IMR-90 (cell line): ENCODE measurements around the gene AOC2. TPM values are rescaled to one million over a fixed set of nuclear protein-coding genes. Genes with fewer than 3 reads are reported as not detected.

ENCODE experiments used
- ATAC-seq: fragments of 200-7000 bp; cut with Tn5 transposase; 2 replicates; pipeline ENCODE4 v1.9.1; 2020; ENCODE audit warnings: low read depth, mild to moderate bottlenecking, moderate library complexity
- BruUV-seq: library from RNA; stranded (reverse); fragments of 400-500 nt; replicated peaks from 2 replicates; lab custom pipeline; 2021; lab: Mats Ljungman, UMichigan
- CTCF ChIA-PET: fragments of 300-600 bp; formaldehyde crosslinking; extraction: SDS; loops from one replicate; lab custom pipeline; 2021; ENCODE audit warnings: antibody characterized with exemption; lab: Yijun Ruan, JAX
- POLR2A ChIA-PET: fragments of 300-600 bp; sonication (Branson Sonifier 250); formaldehyde crosslinking; loops from one replicate; lab custom pipeline; 2022; ENCODE audit warnings: antibody characterized with exemption; ENCODE audit not compliant: unreplicated experiment; lab: Charles Lee
- DNase-seq: peaks from one replicate; pipeline ENCODE4 v3.0.0; 2013
- H2AFZ ChIP-seq: replicated peaks from 2 replicates; pipeline ENCODE3; 2013; ENCODE audit warnings: low read length, mild to moderate bottlenecking; ENCODE audit not compliant: poor library complexity
- H2AK5ac ChIP-seq: 2 replicates; pipeline ENCODE4 v1.6.1; 2013; ENCODE audit warnings: low read depth, low read length, inconsistent platforms
- H2AK9ac ChIP-seq: replicated peaks from 2 replicates; pipeline ENCODE3; 2013; ENCODE audit warnings: mild to moderate bottlenecking, low read depth, low read length, moderate library complexity; ENCODE audit not compliant: poor library complexity
- H2BK120ac ChIP-seq: 2 replicates; pipeline ENCODE4 v1.6.1; 2013; ENCODE audit warnings: low read depth, low read length, inconsistent platforms
- H2BK15ac ChIP-seq: 3 replicates; pipeline ENCODE4 v1.6.1; 2013; ENCODE audit warnings: low read depth, low read length, inconsistent platforms
- H2BK20ac ChIP-seq: 2 replicates; pipeline ENCODE4 v1.6.1; 2013; ENCODE audit warnings: low read depth, mild to moderate bottlenecking, inconsistent platforms, low read length, moderate library complexity
- H2BK5ac ChIP-seq: 2 replicates; pipeline ENCODE4 v1.6.1; 2013; ENCODE audit warnings: mild to moderate bottlenecking, low read depth, low read length, inconsistent platforms; ENCODE audit not compliant: poor library complexity, severe bottlenecking
- H3K14ac ChIP-seq: replicated peaks from 2 replicates; pipeline ENCODE4 v1.6.1; 2013; ENCODE audit warnings: low read depth, low read length, inconsistent platforms
- H3K18ac ChIP-seq: 2 replicates; pipeline ENCODE4 v1.6.1; 2013; ENCODE audit warnings: low read depth, low read length, control low read depth
- H3K23ac ChIP-seq: 2 replicates; pipeline ENCODE4 v1.6.1; 2013; ENCODE audit warnings: low read depth, low read length, inconsistent platforms
- H3K27ac ChIP-seq: 2 replicates; pipeline ENCODE4 v1.5.1; 2013; ENCODE audit warnings: mild to moderate bottlenecking, control low read depth, low read length; ENCODE audit not compliant: insufficient read depth
- H3K27me3 ChIP-seq: 2 replicates; pipeline ENCODE4 v1.6.1; 2013; ENCODE audit warnings: low read length; ENCODE audit not compliant: control insufficient read depth, insufficient read depth
- H3K36me3 ChIP-seq: 2 replicates; pipeline ENCODE4 v1.6.1; 2013; ENCODE audit warnings: low read length, mixed read lengths; ENCODE audit not compliant: control insufficient read depth, insufficient read depth
- H3K4ac ChIP-seq: 2 replicates; pipeline ENCODE4 v1.6.1; 2013; ENCODE audit warnings: low read depth, low read length, inconsistent platforms
- H3K4me1 ChIP-seq: 2 replicates; pipeline ENCODE4 v1.6.1; 2013; ENCODE audit warnings: low read length, mixed read lengths; ENCODE audit not compliant: control insufficient read depth, insufficient read depth
- H3K4me2 ChIP-seq: 2 replicates; pipeline ENCODE4 v1.6.1; 2013; ENCODE audit warnings: low read depth, mild to moderate bottlenecking, control low read depth, low read length, moderate library complexity
- H3K4me3 ChIP-seq: 2 replicates; pipeline ENCODE4 v1.5.1; 2013; ENCODE audit warnings: low read depth, mild to moderate bottlenecking, control low read depth, low read length, moderate library complexity; ENCODE audit not compliant: insufficient read depth
- H3K56ac ChIP-seq: 2 replicates; pipeline ENCODE4 v1.6.1; 2013; ENCODE audit warnings: low read length, inconsistent platforms; ENCODE audit not compliant: insufficient read depth; ENCODE audit errors: extremely low read depth
- H3K79me1 ChIP-seq, 2 experiments: 2 replicates each; pipeline ENCODE4 v1.6.1; 2013; ENCODE audit warnings: low read length in 2 of 2, inconsistent platforms in 1 of 2, low read depth in 1 of 2
- H3K9ac ChIP-seq: 2 replicates; pipeline ENCODE4 v1.6.1; 2013; ENCODE audit warnings: low read depth, low read length, control low read depth
- H3K9me1 ChIP-seq: 2 replicates; pipeline ENCODE4 v1.6.1; 2013; ENCODE audit warnings: low read length, inconsistent platforms; ENCODE audit not compliant: insufficient read depth
- H3K9me3 ChIP-seq: 2 replicates; pipeline ENCODE4 v1.6.1; 2013; ENCODE audit warnings: low read length; ENCODE audit not compliant: control insufficient read depth, insufficient read depth
- H4K20me1 ChIP-seq: 2 replicates; pipeline ENCODE4 v1.6.1; 2013; ENCODE audit warnings: low read length, inconsistent platforms; ENCODE audit not compliant: insufficient read depth
- H4K5ac ChIP-seq: 2 replicates; pipeline ENCODE4 v1.6.1; 2013; ENCODE audit warnings: mild to moderate bottlenecking, low read depth, low read length, control low read depth
- H4K8ac ChIP-seq, 2 experiments: 2 replicates each; pipeline ENCODE4 v1.6.1; 2013; ENCODE audit warnings: low read depth in 2 of 2, low read length in 2 of 2, control low read depth in 1 of 2, inconsistent platforms in 1 of 2
- H4K91ac ChIP-seq: 2 replicates; pipeline ENCODE4 v1.6.1; 2013; ENCODE audit warnings: low read depth, low read length, inconsistent platforms; ENCODE audit not compliant: insufficient read depth
- BHLHE40 ChIP-seq: fragments of 150-350 bp; IDR thresholded peaks from 2 replicates; pipeline ENCODE4 v1.6.1; 2016; ENCODE audit warnings: mild to moderate bottlenecking, low read depth, low read length
- CEBPB ChIP-seq: IDR thresholded peaks from 2 replicates; pipeline ENCODE4 v1.6.1; 2012; ENCODE audit warnings: low read depth, low read length, improper control_type of control experiment
- CHD1 ChIP-seq: IDR thresholded peaks from 2 replicates; pipeline ENCODE4 v1.6.1; 2012; ENCODE audit warnings: low read depth, low read length, improper control_type of control experiment
- MAZ ChIP-seq: IDR thresholded peaks from 2 replicates; pipeline ENCODE4 v1.6.1; 2012; ENCODE audit warnings: low read depth, mild to moderate bottlenecking, low read length, improper control_type of control experiment, moderate library complexity, borderline replicate concordance
- MXI1 ChIP-seq: IDR thresholded peaks from 2 replicates; pipeline ENCODE4 v1.6.1; 2012; ENCODE audit warnings: low read depth, mild to moderate bottlenecking, low read length, moderate library complexity, borderline replicate concordance
- NFE2L2 ChIP-seq: fragments of 150-350 bp; IDR thresholded peaks from 2 replicates; pipeline ENCODE4 v1.6.1; 2016; ENCODE audit warnings: low read depth, mild to moderate bottlenecking, low read length
- POLR2A ChIP-seq: IDR thresholded peaks from 2 replicates; pipeline ENCODE4 v1.6.1; 2012; ENCODE audit warnings: mild to moderate bottlenecking, low read depth, low read length
- RAD21 ChIP-seq: IDR thresholded peaks from 2 replicates; pipeline ENCODE4 v1.6.1; 2012; ENCODE audit warnings: low read length, improper control_type of control experiment
- RCOR1 ChIP-seq: IDR thresholded peaks from 2 replicates; pipeline ENCODE4 v1.6.1; 2012; ENCODE audit warnings: mild to moderate bottlenecking, low read length, improper control_type of control experiment; ENCODE audit not compliant: insufficient replicate concordance
- RFX5 ChIP-seq: IDR thresholded peaks from 2 replicates; pipeline ENCODE4 v1.8.0; 2012; ENCODE audit warnings: low read depth, mild to moderate bottlenecking, low read length, moderate library complexity
- SMC3 ChIP-seq: fragments of 150-350 bp; IDR thresholded peaks from 2 replicates; pipeline ENCODE4 v1.6.1; 2016; ENCODE audit warnings: low read depth, mild to moderate bottlenecking, antibody characterized with exemption, low read length, moderate library complexity
- WGBS, 2 experiments: methylation state at CpG; one replicate each; pipeline versions ENCODE4 v1.1.5 to v1.1.7; 2013; ENCODE audit warnings: missing lambda C conversion rate in 2 of 2; ENCODE audit not compliant: insufficient read length in 1 of 2; ENCODE audit errors: extremely low coverage in 2 of 2; 5-methylcytosine and 5-hydroxymethylcytosine counted together
- dilution Hi-C: fragments of 300-500 bp; cut with HindIII; formaldehyde crosslinking; loops from one replicate; pipeline ENCODE4 v1.14.3; 2018; ENCODE audit warnings: low sequenced_read_pairs; ENCODE audit not compliant: unreplicated experiment
- in situ Hi-C: fragments of 300-500 bp; cut with MboI; formaldehyde crosslinking; loops from 3 replicates; pipeline ENCODE4 v1.14.3; 2019; ENCODE audit warnings: low sequenced_read_pairs, inconsistent platforms, mixed read lengths
- intact Hi-C: fragments of 100-400 bp; cut with micrococcal nuclease; formaldehyde crosslinking; loops from 2 replicates; pipeline ENCODE4 v1.10.0; 2022
- polyA plus RNA-seq, 3 experiments: library from polyadenylated mRNA; depleted of rRNA; stranded (reverse); fragments of >200 nt; gene quantifications; 2 replicates each; pipeline ENCODE4 v1.2.3, GENCODE V29; 2012; ENCODE audit warnings: low replicate concordance in 1 of 3
- total RNA-seq: library from RNA; depleted of rRNA; stranded (reverse); fragments of >200 nt; gene quantifications from 2 replicates; pipeline ENCODE4 v1.2.3, GENCODE V29; 2012

AOC2 gene
- total and polyA plus RNA-seq, 2 of the 4 experiments (the other 2 are of a cell fraction): 0.36 to 0.41 TPM

DNA sequence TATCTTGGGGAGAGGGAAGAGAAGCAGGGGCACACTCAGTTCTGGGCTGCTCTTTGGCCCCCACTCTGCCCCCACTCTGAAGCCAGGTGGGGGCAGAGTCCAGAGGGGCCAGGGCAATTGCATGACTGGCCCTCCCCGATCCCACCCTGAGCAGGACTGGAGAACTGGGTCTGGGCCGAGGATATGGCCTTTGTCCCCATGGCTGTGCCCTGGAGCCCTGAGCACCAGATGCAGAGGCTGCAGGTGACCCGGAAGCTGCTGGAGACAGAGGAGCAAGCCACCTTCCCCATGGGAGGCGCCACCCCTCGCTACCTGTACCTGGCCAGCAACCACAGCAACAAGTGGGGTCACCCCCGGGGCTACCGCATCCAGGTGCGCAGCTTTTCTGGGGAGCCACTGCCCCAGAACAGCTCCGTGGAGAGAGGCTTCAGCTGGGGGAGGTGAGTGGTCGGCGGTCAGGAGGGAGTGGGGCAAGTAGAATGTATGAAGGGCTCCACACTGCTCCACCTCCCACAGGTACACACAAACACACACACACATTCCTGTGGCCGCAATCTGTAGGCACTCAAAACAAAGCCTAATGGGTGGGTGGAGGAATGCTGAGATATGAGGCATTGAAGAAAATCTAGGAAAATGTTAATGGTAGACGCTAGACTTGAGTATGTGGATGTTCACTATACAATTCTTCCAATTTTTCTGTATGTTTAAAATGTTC is 28.0 kb downstream of the AOC2 start:
- no TSS peak for BruUV-seq
- H3K4ac ChIP-seq: no peak overlapping the region
- H3K56ac ChIP-seq: no peak overlapping the region
- H3K18ac ChIP-seq: no peak overlapping the region
- no peak overlapping the region for H3K23ac ChIP-seq
- no peaks in the 10 kb centered on the region for H4K20me1 ChIP-seq
- H2BK20ac ChIP-seq: no peak overlapping the region
- CTCF ChIA-PET: no interaction called here
- intact Hi-C loops (no loop called here), in situ Hi-C loops (no loop called here), dilution Hi-C loops (no loop called here)
- no peaks in the 10 kb centered on the region for H3K79me1 ChIP-seq
- H3K4me2 ChIP-seq: no peak overlapping the region
- H3K9me3 ChIP-seq: peaks cover 7% of the 10 kb centered on the region
- no peak overlapping the region for H3K27ac ChIP-seq
- H4K5ac ChIP-seq: no peak overlapping the region
- no peak overlapping the region for H3K4me3 ChIP-seq
- H2AK5ac ChIP-seq: no peak overlapping the region
- H3K14ac ChIP-seq: no peak overlapping the region
- no peak overlapping the region for H4K8ac ChIP-seq
- no peaks in the 10 kb centered on the region for H3K9me1 ChIP-seq
- no peak overlapping the region for H2BK120ac ChIP-seq
- no peak overlapping the region for H2BK5ac ChIP-seq
- peaks cover 2% of the 10 kb centered on the region; the same call in 1 of the 2 replicates for H3K4me1 ChIP-seq
- no peak overlapping the region for H2AK9ac ChIP-seq
- ATAC-seq: no peak
- no peak overlapping the region for H2BK15ac ChIP-seq
- H3K36me3 ChIP-seq: no peaks in the 10 kb centered on the region
- TF ChIP-seq MXI1: no peak
- no peak for TF ChIP-seq BHLHE40
- TF ChIP-seq CHD1: no peak
- TF ChIP-seq RAD21: no peak
- TF ChIP-seq CEBPB: no peak
- no peak for TF ChIP-seq POLR2A
- no peak for TF ChIP-seq MAZ
- no peak for TF ChIP-seq RFX5
- no peak for TF ChIP-seq RCOR1
- no peak for TF ChIP-seq SMC3
- no peak for TF ChIP-seq NFE2L2
- H4K91ac ChIP-seq: no peak overlapping the region
- no peak overlapping the region for H3K9ac ChIP-seq
- WGBS, 2 experiments: no CpG with 5 or more reads among the region's 13 CpGs
- H3K27me3 ChIP-seq: peaks cover 19% of the 10 kb centered on the region
- no peak overlapping the region for H2AFZ ChIP-seq
- POLR2A ChIA-PET: no interaction called here
- peak; percentile 10 for DNase-seq
